ENCODE data around the gene BUB1B. TPM values are rescaled to one million over a fixed set of nuclear protein-coding genes. Genes with fewer than 3 reads are reported as not detected.
"Not testable (repeated sequence)": the region's sequence is repeated elsewhere in the genome, so short reads cannot be mapped to it uniquely, and the experiment has no call there.

The BUB1B gene, protein sequence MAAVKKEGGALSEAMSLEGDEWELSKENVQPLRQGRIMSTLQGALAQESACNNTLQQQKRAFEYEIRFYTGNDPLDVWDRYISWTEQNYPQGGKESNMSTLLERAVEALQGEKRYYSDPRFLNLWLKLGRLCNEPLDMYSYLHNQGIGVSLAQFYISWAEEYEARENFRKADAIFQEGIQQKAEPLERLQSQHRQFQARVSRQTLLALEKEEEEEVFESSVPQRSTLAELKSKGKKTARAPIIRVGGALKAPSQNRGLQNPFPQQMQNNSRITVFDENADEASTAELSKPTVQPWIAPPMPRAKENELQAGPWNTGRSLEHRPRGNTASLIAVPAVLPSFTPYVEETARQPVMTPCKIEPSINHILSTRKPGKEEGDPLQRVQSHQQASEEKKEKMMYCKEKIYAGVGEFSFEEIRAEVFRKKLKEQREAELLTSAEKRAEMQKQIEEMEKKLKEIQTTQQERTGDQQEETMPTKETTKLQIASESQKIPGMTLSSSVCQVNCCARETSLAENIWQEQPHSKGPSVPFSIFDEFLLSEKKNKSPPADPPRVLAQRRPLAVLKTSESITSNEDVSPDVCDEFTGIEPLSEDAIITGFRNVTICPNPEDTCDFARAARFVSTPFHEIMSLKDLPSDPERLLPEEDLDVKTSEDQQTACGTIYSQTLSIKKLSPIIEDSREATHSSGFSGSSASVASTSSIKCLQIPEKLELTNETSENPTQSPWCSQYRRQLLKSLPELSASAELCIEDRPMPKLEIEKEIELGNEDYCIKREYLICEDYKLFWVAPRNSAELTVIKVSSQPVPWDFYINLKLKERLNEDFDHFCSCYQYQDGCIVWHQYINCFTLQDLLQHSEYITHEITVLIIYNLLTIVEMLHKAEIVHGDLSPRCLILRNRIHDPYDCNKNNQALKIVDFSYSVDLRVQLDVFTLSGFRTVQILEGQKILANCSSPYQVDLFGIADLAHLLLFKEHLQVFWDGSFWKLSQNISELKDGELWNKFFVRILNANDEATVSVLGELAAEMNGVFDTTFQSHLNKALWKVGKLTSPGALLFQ
- total RNA-seq = 100 to 1,000 TPM; 102 to 106 TPM

DNA sequence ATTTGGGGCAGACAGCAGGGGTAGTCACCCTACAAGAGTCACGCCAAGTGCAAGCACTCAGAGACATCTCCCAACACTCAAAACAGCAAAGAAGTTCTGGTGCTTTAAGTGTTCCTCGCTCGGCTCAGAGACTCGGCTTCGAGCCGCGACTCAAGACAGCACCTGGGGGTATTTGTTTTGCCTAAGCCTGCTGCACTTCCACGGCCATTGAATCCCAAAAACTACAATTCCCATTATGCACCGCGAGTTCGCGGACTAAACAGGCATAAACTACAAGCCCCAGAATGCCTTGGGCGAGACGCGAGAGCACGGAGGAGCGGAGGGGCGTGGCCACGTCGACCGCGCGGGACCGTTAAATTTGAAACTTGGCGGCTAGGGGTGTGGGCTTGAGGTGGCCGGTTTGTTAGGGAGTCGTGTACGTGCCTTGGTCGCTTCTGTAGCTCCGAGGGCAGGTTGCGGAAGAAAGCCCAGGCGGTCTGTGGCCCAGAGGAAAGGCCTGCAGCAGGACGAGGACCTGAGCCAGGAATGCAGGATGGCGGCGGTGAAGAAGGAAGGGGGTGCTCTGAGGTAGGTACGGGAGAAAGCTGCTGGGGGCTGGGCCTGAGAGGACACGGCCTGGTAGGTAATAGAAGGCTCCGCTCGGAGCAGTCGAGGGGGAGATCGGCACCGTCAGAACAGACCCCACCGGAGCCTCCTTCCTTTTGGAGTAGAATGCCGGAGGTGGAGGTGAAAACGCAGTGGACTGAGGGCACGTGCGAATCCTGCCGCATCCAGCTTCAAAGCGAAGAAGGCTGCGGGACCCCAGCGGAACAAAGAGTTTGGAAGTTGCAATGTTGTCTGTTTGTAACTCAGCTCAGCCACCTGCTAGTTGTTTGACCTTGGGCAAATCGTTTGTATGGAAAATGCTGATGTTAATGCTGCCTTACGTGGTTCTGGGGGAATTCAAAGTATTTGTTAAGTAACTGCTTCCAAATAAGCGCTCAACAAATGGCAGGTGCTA lies at the start of gene BUB1B:
Gene BUB1B (plus strand): TSS at position 381 of the 1,000 bp plus-strand sequence. CDS start 152 bp downstream, at position 533.
- DNase-seq = peak; percentile 96
- H3K9me3 Mint-ChIP-seq = no peaks in the 10 kb centered on the region
- CTCF ChIA-PET = interaction anchor here (1.3 to 4.2 kb wide), 4 partner anchors 55 to 116 kb away, joined by 7 to 23 read pairs (median 14); no protein-coding TSS in a partner anchor

DNA sequence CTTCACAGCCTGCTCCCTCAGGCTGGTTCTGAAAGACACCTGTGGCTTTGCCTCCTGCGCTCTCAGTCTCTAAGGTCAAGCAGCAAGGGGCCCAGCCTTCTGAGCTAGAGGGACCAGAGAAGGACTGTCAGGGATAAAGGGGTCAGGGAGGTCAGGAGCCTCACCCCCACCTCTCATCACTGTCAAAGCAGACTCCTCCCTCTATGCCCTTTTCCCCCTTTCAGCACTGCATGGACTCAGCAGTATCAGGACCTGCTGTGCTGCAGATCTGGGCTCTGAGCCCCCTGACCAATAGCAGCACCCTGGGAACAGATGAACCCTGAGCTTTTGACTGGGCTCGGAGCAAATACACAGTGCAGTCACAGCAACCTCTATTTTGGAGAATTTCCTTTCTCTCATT lies 49.0 kb upstream of the BUB1B start:
- Mint-ChIP-seq H3K36me3 (ENCODE audit: low read depth) (no peaks in the 10 kb centered on the region), H3K27me3 (ENCODE audit: low read depth) (no peaks in the 10 kb centered on the region), H3K27ac (no peak overlapping the region), H3K4me1 (ENCODE audit: low read depth) (peaks cover 26% of the 10 kb centered on the region), H3K4me3 (no peak overlapping the region), H3K9me3 (no peaks in the 10 kb centered on the region)
- DNase-seq = no peak
- intact Hi-C loops (cut with micrococcal nuclease) = no loop called here
- CTCF ChIA-PET = interaction anchor here (4.2 to 14.6 kb wide), 3 partner anchors 12 to 162 kb away, joined by 15 to 189 read pairs (median 181); no protein-coding TSS in a partner anchor

More for the DNA sequence above, at the start of gene BUB1B:
- no peaks in the 10 kb centered on the region for H3K27me3 Mint-ChIP-seq (ENCODE audit: low read depth)
- no peak within 1 kb of the TSS for H3K4me3 Mint-ChIP-seq
- peaks cover 6% of the 10 kb centered on the region for H3K4me1 Mint-ChIP-seq (ENCODE audit: low read depth)
- H3K27ac Mint-ChIP-seq = no peak within 1 kb of the TSS
- intact Hi-C loops (cut with micrococcal nuclease) = loop anchor here (1.0 to 5.0 kb wide), 6 partner anchors 32 to 239 kb away; partner anchors contain the start of gene GPR176
- H3K36me3 Mint-ChIP-seq (ENCODE audit: low read depth) = peaks cover 11% of the 10 kb centered on the region

DNA sequence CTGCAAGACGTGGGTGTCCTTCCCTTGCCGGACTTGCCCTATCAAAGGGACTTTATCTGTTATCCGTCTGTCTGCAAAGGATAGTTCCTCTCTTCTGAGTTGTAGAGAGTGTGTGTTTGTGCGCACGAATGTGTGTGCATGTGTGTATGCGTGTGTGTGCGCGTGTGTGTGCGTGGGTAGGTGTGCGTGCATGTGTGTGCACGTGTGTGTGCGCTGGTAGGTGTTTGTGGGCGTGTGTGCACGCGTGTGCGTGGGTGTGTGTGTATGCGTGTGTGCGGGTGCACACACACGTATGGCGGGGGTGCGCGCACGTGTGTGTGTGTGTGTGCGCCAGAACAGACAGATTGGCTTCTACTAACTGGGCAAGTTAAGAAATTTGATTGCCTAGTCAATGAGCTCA lies 48.1 kb upstream of the BUB1B start:
- no peak overlapping the region for H3K4me3 Mint-ChIP-seq
- no peaks in the 10 kb centered on the region for H3K36me3 Mint-ChIP-seq (ENCODE audit: low read depth)
- intact Hi-C loops (cut with micrococcal nuclease) = no loop called here
- no peaks in the 10 kb centered on the region for H3K27me3 Mint-ChIP-seq (ENCODE audit: low read depth)
- no peak overlapping the region for H3K27ac Mint-ChIP-seq
- peaks cover 18% of the 10 kb centered on the region for H3K4me1 Mint-ChIP-seq (ENCODE audit: low read depth)
- H3K9me3 Mint-ChIP-seq = no peaks in the 10 kb centered on the region
- DNase-seq = no peak
- CTCF ChIA-PET = interaction anchor here (0.6 to 14.6 kb wide), 4 partner anchors 13 to 1188 kb away, joined by 3 to 189 read pairs (median 10); no protein-coding TSS in a partner anchor

DNA sequence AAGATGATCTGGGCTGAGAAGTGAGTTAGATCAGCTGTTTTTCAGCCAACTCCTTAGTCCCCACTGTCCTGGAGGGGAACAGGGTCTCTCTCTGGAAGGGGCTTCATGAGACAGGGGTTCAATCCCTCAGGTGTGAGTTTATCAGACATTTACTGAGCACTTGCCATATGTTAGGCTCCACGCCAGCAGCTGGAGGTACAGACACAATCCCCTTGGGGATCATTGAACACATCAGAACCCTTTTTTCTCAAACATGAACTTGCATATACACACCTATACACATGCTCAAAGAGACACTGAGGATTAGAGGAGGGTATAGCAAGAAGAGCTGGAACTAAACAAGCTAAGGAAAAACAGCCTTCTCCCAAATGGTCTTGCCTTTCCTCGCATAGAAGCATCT lies 46.7 kb upstream of the BUB1B start:
- Mint-ChIP-seq H3K36me3 (ENCODE audit: low read depth) (no peaks in the 10 kb centered on the region), H3K27me3 (ENCODE audit: low read depth) (no peaks in the 10 kb centered on the region), H3K9me3 (no peaks in the 10 kb centered on the region), H3K27ac (no peak overlapping the region), H3K4me1 (ENCODE audit: low read depth) (peaks cover 13% of the 10 kb centered on the region), H3K4me3 (no peak overlapping the region)
- CTCF ChIA-PET = interaction anchor here (1.0 to 14.6 kb wide), 5 partner anchors 14 to 165 kb away, joined by 3 to 189 read pairs (median 9); no protein-coding TSS in a partner anchor
- intact Hi-C loops (cut with micrococcal nuclease) = no loop called here
- no peak for DNase-seq

DNA sequence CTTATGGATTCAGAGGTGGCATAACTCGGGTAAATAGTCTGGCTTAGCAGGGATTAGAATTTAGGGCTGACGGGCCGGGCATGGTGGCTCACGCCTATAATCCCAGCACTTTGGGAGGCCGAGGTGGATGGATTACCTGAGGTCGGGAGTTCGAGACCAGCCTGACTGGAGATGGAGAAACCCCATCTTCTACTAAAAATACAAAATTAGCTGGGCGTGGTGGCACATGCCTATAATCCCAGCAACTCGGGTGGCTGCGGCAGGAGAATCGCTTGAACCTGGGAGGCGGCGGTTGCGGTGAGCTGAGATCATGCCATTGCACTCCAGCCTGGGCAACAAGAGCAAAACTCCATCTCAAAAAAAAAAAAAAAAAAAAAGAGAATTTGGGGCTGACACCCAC lies 45.8 kb upstream of the BUB1B start:
- H3K27me3 Mint-ChIP-seq (ENCODE audit: low read depth); H3K36me3 Mint-ChIP-seq (ENCODE audit: low read depth); H3K4me3 Mint-ChIP-seq; H3K27ac Mint-ChIP-seq; intact Hi-C loops (cut with micrococcal nuclease); H3K9me3 Mint-ChIP-seq: not testable (repeated sequence)
- H3K4me1 Mint-ChIP-seq (ENCODE audit: low read depth) = peaks cover 11% of the 10 kb centered on the region
- CTCF ChIA-PET = interaction anchor here (0.6 to 14.6 kb wide), 5 partner anchors 15 to 164 kb away, joined by 4 to 189 read pairs (median 9); no protein-coding TSS in a partner anchor
- peak; percentile 3 for DNase-seq

DNA sequence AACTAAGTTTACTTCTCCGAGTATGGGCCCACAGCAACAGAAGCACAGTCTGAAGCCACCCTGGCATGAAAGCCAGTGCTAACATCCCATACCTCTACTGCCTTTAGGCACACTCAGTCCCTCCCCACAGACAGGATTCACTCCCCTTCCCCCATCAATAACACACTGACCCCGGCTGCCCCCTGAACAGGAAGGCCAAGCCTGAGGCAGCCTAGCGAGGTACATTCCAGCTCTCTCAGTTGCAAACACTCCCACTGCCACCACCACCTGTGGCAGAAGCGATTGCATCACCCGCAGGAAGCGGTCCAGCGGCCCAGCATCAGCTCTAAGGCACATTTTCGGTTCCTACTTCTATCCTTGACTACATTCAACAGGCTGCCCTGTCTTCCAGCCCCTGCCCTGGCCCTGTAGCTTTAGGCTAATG lies 45.2 kb upstream of the BUB1B start:
- Mint-ChIP-seq H3K36me3 (ENCODE audit: low read depth) (no peaks in the 10 kb centered on the region), H3K4me3 (no peak overlapping the region), H3K27me3 (ENCODE audit: low read depth) (no peaks in the 10 kb centered on the region), H3K4me1 (ENCODE audit: low read depth) (peaks cover 11% of the 10 kb centered on the region), H3K9me3 (no peaks in the 10 kb centered on the region), H3K27ac (peak overlapping the region; percentile 11)
- peak; percentile 78 for DNase-seq
- intact Hi-C loops (cut with micrococcal nuclease) = no loop called here
- CTCF ChIA-PET = interaction anchor here (0.6 to 14.6 kb wide), 3 partner anchors 16 to 158 kb away, joined by 4 to 189 read pairs (median 15); no protein-coding TSS in a partner anchor

DNA sequence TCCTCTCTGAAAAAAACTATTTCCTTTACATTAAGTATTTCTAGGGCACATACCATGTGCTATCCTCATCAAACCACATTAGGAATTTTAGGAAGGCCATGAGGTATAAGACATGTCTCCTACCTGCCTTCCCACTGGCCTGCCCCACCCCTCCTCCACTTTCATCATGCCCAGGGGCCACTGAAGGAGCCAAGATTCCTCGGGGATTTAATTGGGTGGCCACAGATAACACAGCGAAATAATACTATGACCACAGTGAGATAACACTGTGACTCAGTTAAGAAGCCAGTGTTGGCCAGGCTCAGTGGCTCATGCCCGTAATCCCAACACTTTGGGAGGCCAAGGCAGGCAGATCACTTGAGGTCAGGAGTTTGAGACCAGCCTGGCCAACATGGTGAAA lies 42.4 kb upstream of the BUB1B start:
- no peaks in the 10 kb centered on the region for H3K9me3 Mint-ChIP-seq
- H3K27ac Mint-ChIP-seq = no peak overlapping the region
- H3K4me3 Mint-ChIP-seq = no peak overlapping the region
- CTCF ChIA-PET = interaction anchor here (14.6 kb wide), 1 partner anchor 18 kb away, joined by 189 read pairs; no protein-coding TSS in a partner anchor
- no peaks in the 10 kb centered on the region for H3K36me3 Mint-ChIP-seq (ENCODE audit: low read depth)
- H3K4me1 Mint-ChIP-seq (ENCODE audit: low read depth) = peaks cover 11% of the 10 kb centered on the region
- no peak for DNase-seq
- intact Hi-C loops (cut with micrococcal nuclease) = no loop called here
- no peaks in the 10 kb centered on the region for H3K27me3 Mint-ChIP-seq (ENCODE audit: low read depth)

DNA sequence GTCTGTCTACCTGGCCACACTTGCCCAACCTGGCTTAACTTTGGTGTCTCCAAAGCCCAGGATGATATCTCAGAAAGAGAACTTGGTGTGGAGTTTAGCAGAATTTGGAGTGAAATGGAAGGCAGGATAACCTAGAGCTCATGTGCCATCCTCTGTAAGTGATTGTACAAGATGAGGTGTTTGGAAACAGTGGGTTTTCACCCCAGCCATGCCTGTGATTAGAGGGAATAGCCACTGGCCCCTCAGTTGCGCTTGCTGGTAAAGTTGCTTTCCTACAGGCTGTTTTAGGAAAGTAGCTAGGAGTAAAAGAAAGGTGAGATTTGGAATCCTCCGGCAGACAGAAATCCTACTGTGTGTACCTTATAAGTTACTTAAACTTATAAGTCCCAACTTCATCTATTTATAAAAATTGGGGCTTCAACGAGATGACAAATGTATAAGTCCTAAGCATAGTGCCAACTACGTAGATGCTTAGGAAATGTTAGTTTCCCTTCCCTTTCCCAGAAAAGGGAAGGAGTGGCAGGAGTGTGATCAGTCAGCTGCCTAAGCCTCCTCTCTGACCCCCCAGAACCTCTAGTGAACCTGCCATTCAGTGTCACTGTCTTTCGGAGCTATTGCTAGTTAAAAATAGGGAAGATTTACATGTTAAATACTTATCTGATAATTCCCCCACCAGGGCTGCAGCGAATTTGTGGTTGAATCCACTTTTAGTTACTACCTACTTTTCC lies 38.8 kb upstream of the BUB1B start:
- CTCF ChIA-PET = interaction anchor here (1.5 to 1.6 kb wide), 2 partner anchors 15 to 17 kb away, joined by 3 to 4 read pairs; no protein-coding TSS in a partner anchor
- intact Hi-C loops (cut with micrococcal nuclease) = no loop called here

DNA sequence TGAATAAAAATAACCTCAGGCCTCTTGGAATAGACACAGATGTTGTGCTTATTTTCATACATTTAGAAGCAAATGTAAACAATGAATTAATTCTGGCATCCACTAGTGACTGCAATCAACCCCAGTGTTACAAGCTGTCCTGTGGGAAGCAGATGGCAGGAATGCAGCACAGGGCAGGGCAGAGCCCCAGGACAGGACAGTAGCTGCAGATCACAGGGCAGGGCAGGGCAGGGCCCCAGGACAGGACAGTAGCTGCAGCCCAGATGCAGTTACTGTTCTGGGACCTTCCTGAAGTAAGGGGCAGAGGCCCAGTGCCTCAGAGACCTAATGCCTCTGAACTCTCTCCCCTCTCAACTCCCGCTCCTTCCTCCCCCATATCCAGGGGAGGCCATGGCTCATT lies 37.9 kb upstream of the BUB1B start:
- H3K27ac Mint-ChIP-seq = not testable (repeated sequence)

More for the DNA sequence above, 38.8 kb upstream of the BUB1B start:
- Mint-ChIP-seq H3K4me3 (no peak overlapping the region), H3K27me3 (ENCODE audit: low read depth) (no peaks in the 10 kb centered on the region), H3K27ac (no peak overlapping the region), H3K36me3 (ENCODE audit: low read depth) (no peaks in the 10 kb centered on the region), H3K4me1 (ENCODE audit: low read depth) (no peaks in the 10 kb centered on the region), H3K9me3 (no peaks in the 10 kb centered on the region)
- no peak for DNase-seq

DNA sequence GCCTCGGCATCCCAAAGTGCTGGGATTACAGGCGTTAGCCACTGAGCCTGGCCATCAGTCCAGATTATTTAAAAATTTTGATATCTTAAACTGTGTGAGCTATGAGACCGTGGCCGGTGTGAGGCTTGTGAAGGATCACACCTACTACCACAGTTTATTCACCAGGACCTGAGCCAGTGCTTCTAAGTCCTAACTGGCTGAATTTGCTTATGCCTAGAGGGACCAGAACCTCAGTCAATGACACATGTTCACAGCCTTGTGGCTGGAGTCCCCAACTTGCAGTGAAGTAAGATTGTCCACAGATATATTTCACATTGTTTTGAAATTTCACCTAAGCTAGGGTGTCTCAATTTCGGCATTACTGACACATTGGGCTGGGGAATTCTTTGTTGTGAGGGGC lies 37.0 kb upstream of the BUB1B start:
- H3K4me1 Mint-ChIP-seq (ENCODE audit: low read depth); H3K36me3 Mint-ChIP-seq (ENCODE audit: low read depth); intact Hi-C loops (cut with micrococcal nuclease); H3K27ac Mint-ChIP-seq; H3K9me3 Mint-ChIP-seq; DNase-seq; H3K4me3 Mint-ChIP-seq; H3K27me3 Mint-ChIP-seq (ENCODE audit: low read depth): not testable (repeated sequence)
- CTCF ChIA-PET = interaction anchor here (0.8 to 1.3 kb wide), 4 partner anchors 11 to 78 kb away, joined by 3 to 5 read pairs (median 3); no protein-coding TSS in a partner anchor

More for the DNA sequence above, 37.9 kb upstream of the BUB1B start:
- CTCF ChIA-PET = interaction anchor here (1.3 to 1.6 kb wide), 3 partner anchors 16 to 18 kb away, joined by 3 to 5 read pairs (median 4); no protein-coding TSS in a partner anchor
- H3K27me3 Mint-ChIP-seq (ENCODE audit: low read depth); H3K36me3 Mint-ChIP-seq (ENCODE audit: low read depth); intact Hi-C loops (cut with micrococcal nuclease); H3K4me1 Mint-ChIP-seq (ENCODE audit: low read depth); H3K4me3 Mint-ChIP-seq; DNase-seq; H3K9me3 Mint-ChIP-seq: not testable (repeated sequence)

Data from activated naive CD4-positive, alpha-beta T cell treated with anti-CD3 and anti-CD28 coated beads for 36 hours (primary cell).